Spleen (tissue), 13 donors: ENCODE data around the gene FSTL5. TPM values are rescaled to one million over a fixed set of nuclear protein-coding genes. Genes with fewer than 3 reads are reported as not detected.
"Not testable (repeated sequence)": the region's sequence is repeated elsewhere in the genome, so short reads cannot be mapped to it uniquely, and the experiment has no call there.

Experiments
- DNase-seq: peaks from one replicate; pipeline ENCODE4 v3.0.0-alpha.2; 2020
- H3K27ac ChIP-seq, 8 donors: fragments of 200-600 bp; sonication (generic) in 7 of 8; 1 replicate in 4 of 8; 2 replicates in 4 of 8; pipeline versions ENCODE4 v1.5.0 to v1.8.0; 2016 to 2021; ENCODE audit warnings: inconsistent platforms in 4 of 8, mild to moderate bottlenecking in 4 of 8, moderate library complexity in 1 of 8
- H3K27me3 ChIP-seq, 7 donors: fragments of 200-600 bp; sonication (generic) in 6 of 7; replicated peaks in 1 of 7; 1 replicate in 4 of 7; 2 replicates in 3 of 7; pipeline versions ENCODE4 v1.5.0 to v1.8.0; 2016 to 2021; ENCODE audit warnings: inconsistent platforms in 3 of 7, mild to moderate bottlenecking in 1 of 7
- H3K36me3 ChIP-seq, 6 donors: fragments of 200-600 bp; sonication (generic) in 5 of 6; 1 replicate in 4 of 6; 2 replicates in 2 of 6; pipeline versions ENCODE4 v1.5.0 to v1.8.0; 2016 to 2021; ENCODE audit warnings: inconsistent platforms in 2 of 6
- H3K4me1 ChIP-seq, 6 donors: fragments of 200-600 bp; sonication (generic) in 5 of 6; 1 replicate in 3 of 6; 2 replicates in 3 of 6; pipeline versions ENCODE4 v1.5.0 to v1.8.0; 2016 to 2021; ENCODE audit warnings: inconsistent platforms in 3 of 6
- H3K4me3 ChIP-seq, 8 donors: fragments of 200-600 bp; sonication (generic) in 7 of 8; 1 replicate in 4 of 8; 2 replicates in 4 of 8; pipeline versions ENCODE4 v1.5.0 to v1.8.0; 2016 to 2021; ENCODE audit warnings: inconsistent platforms in 4 of 8, mild to moderate bottlenecking in 4 of 8, moderate library complexity in 2 of 8
- H3K9me3 ChIP-seq, 8 donors: fragments of 200-600 bp; sonication (generic) in 7 of 8; 1 replicate in 4 of 8; 2 replicates in 4 of 8; pipeline versions ENCODE4 v1.5.0 to v1.8.0; 2016 to 2021; ENCODE audit warnings: inconsistent platforms in 4 of 8
- POLR2A ChIP-seq, 3 donors: fragments of 450-650 bp; IDR thresholded peaks; one replicate each; pipeline ENCODE4 v1.5.1; 2017; ENCODE audit warnings: antibody characterized with exemption in 3 of 3, mild to moderate bottlenecking in 1 of 3
- POLR2AphosphoS5 ChIP-seq, 3 donors: sonication (generic); formaldehyde crosslinking; IDR thresholded peaks; one replicate each; pipeline ENCODE4 v1.5.1; 2017; ENCODE audit warnings: antibody characterized with exemption in 3 of 3
- WGBS, 5 donors: extraction: QIAGEN DNeasy Blood & Tissue Kit in 3 of 5; methylation state at CpG; one replicate each; pipeline versions ENCODE4 v1.1.5 to v1.1.7; 2013 to 2018; 5-methylcytosine and 5-hydroxymethylcytosine counted together
- intact Hi-C: fragments of 100-400 bp; cut with DNase I; formaldehyde crosslinking; loops from one replicate; pipeline ENCODE4 v1.15.0; 2023; ENCODE audit warnings: low total_unique reads
- long read RNA-seq, 2 donors: transcript quantifications; one replicate each; lab custom pipeline, GENCODE V29; 2026
- polyA plus RNA-seq, 3 donors: library from polyadenylated mRNA; stranded (reverse); fragments of 200-250 nt; gene quantifications; one replicate each; pipeline ENCODE4 v1.2.1, GENCODE V29; 2013
- total RNA-seq, 7 donors: library from RNA; depleted of rRNA in 3 of 7; stranded (reverse); fragments of >200 nt in 3 of 7; fragmentation: NEBNext Ultra II Directional in 4 of 7; extraction: Animal tissue kit (Norgen Biotek cat#: 25700) in 4 of 7; gene quantifications; one replicate each; pipeline versions ENCODE4 v1.1.0 to v1.2.1, GENCODE V29; 2016 to 2021
- TF ChIP-seq, protein P1 (sequence below), 11 experiments: fragments of 200-600 bp in 7 of 11; fragments of 450-650 bp in 4 of 11; sonication (generic) in 4 of 11; IDR thresholded peaks in 8 of 11; conservative IDR thresholded peaks in 3 of 11; 1 replicate in 7 of 11; 2 replicates in 4 of 11; pipeline versions ENCODE4 v1.4.0 to v1.8.0; 2016 to 2021; ENCODE audit warnings: antibody characterized with exemption in 11 of 11, inconsistent platforms in 4 of 11, mild to moderate bottlenecking in 1 of 11
- donor health status: healthy with polysubstance abuse.
- donor health status: DM: no; HTN: no; CAD: no; lungs with moderate emphysema.
- donor health status: DM: no; HTN: no; CAD: no.
- donor health status: Bipolar disorder and iron deficiency.
- donor health status: healthy.
- donor health status: DM: no; HTN: no; CAD: no.
- donor health status: DM: yes; HTN: yes; CAD: no.

FSTL5 gene
- not detected for total RNA-seq
- under 1 TPM in 1 of 3 donors, not detected in 2; 0.02 TPM for polyA plus RNA-seq
- long read RNA-seq, donor 1 = 0 reads
- long read RNA-seq, donor 2 = 0 reads

DNA sequence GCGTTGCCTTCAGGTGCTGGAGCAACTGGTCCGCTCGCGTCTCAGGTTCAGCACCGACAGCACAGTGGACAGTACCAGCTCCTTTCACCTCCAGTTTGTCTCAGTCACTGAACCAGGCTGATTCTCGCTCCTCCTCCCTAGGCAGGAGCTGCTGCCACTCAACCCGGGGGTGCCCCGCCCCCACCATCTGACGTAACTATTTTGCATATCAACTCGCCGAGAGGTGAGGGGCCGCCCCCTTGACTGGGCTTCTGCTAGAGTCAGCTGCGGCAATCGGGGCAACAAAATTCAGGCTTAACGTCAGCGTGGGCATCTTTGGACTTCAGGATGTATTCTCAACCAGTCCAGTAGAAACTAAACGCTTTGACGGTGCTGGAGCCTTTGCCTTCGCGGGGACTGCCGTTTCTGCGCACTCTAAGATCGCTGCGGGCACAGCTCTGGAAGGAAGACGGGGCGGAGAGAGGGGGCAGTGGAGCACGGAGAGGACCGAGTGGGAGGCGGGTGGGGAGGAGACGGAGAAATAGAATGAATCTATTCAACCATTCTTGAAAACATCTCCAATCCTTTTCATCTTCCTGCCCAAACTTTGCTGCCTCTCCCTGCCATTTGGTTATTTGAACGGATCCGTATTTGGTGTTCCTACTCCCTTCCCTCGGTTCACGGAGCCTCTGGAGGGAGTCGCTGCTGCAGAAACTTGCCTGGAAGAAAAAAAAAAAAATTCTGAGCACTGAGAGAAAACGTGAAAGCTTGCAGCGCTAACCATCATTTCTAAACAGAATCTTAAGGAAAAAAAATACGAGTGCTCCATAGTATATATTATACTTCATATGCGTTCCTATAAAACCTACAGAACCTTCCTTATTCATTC is at the start of gene FSTL5:
TSS of gene FSTL5 (minus strand) at position 109 of the 868 bp plus-strand sequence. CDS start 52,604 bp downstream, outside the sequence.
- no peak within 1 kb of the TSS for H3K27ac ChIP-seq
- peak; percentile 66 for DNase-seq
- peaks cover 0 to 8% (median 0%) of the 10 kb centered on the region in 6 donors for H3K4me1 ChIP-seq
- WGBS, 5 donors = 4 to 6% (median 5%) methylated on average over 37 to 39 of the region's 39 CpGs
- no peaks in the 10 kb centered on the region for H3K9me3 ChIP-seq
- H3K4me3 ChIP-seq = peak within 1 kb of the TSS in 6 of 8 donors; percentile 7 to 55 (median 14)
- H3K27me3 ChIP-seq = peaks cover 0 to 22% (median 0%) of the 10 kb centered on the region in 7 donors
- intact Hi-C loops = no loop called here
- TF ChIP-seq, protein P1, sequence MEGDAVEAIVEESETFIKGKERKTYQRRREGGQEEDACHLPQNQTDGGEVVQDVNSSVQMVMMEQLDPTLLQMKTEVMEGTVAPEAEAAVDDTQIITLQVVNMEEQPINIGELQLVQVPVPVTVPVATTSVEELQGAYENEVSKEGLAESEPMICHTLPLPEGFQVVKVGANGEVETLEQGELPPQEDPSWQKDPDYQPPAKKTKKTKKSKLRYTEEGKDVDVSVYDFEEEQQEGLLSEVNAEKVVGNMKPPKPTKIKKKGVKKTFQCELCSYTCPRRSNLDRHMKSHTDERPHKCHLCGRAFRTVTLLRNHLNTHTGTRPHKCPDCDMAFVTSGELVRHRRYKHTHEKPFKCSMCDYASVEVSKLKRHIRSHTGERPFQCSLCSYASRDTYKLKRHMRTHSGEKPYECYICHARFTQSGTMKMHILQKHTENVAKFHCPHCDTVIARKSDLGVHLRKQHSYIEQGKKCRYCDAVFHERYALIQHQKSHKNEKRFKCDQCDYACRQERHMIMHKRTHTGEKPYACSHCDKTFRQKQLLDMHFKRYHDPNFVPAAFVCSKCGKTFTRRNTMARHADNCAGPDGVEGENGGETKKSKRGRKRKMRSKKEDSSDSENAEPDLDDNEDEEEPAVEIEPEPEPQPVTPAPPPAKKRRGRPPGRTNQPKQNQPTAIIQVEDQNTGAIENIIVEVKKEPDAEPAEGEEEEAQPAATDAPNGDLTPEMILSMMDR (IDR thresholded peaks at IDR 0.05 in 8 of 11, conservative IDR thresholded peaks at IDR 0.05 in 3 of 11) = no peak
- TF ChIP-seq POLR2AphosphoS5 (IDR thresholded peaks at IDR 0.05) (no peak), POLR2A (IDR thresholded peaks at IDR 0.05) (no peak)
- H3K36me3 ChIP-seq = no peaks in the 10 kb centered on the region

DNA sequence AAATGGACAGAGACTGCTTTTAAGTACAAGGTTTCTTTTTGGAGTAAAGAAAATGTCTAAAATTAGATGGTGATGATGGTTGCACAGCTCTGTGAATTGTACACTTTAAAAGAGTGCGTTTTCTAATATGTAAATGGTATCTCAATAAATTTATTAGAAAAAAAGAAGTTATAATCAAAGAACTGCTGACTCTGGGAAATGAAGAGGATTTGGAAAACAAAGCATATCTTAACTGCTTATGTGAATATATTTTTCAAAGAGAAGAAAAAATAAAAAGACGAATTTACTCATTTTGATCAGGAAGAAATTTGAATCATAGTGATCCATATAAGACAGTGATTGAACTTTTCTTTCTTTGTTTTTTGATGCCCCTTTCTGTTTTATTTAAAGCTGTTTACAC is 45.9 kb upstream of the FSTL5 start:
- DNase-seq = no peak
- Histone ChIP-seq H3K4me1 (no peaks in the 10 kb centered on the region), H3K27me3 (no peaks in the 10 kb centered on the region), H3K9me3 (peaks cover 0 to 7% (median 0%) of the 10 kb centered on the region in 8 donors), H3K36me3 (no peaks in the 10 kb centered on the region), H3K27ac (no peak overlapping the region), H3K4me3 (no peak overlapping the region)
- 81 to 91% (median 85%) methylated on average over 2 of the region's 2 CpGs for WGBS, 5 donors
- intact Hi-C loops = no loop called here
- TF ChIP-seq POLR2AphosphoS5 (IDR thresholded peaks at IDR 0.05) (no peak), POLR2A (IDR thresholded peaks at IDR 0.05) (no peak)
- TF ChIP-seq, protein P1 (IDR thresholded peaks at IDR 0.05 in 8 of 11, conservative IDR thresholded peaks at IDR 0.05 in 3 of 11) = no peak

DNA sequence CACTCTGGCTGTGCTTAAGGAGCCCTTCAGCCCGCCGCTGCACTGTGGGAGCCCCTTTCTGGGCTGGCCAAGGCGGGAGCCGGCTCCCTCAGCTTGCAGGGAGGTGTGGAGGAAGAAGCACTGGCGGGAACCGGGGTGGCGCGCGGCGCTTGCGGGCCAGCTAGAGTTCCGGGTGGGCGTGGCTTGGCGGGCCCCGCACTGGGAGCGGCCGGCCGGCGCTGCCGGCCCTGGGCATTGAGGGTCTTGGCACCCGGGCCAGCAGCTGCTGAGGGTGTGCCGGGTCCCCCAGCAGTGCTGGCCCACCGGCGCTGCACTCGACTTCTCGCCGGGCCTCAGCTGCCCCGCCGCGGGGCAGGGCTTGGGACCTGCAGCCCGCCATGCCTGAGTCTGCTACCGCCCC is 39.7 kb upstream of the FSTL5 start:
- H3K4me1 ChIP-seq, H3K27ac ChIP-seq, H3K4me3 ChIP-seq, H3K36me3 ChIP-seq, intact Hi-C loops, H3K27me3 ChIP-seq, DNase-seq: not testable (repeated sequence)
- WGBS, 5 donors = 90 to 96% (median 96%) methylated on average over 14 to 32 of the region's 32 CpGs
- H3K9me3 ChIP-seq = peaks cover 0 to 12% (median 0%) of the 10 kb centered on the region in 8 donors

DNA sequence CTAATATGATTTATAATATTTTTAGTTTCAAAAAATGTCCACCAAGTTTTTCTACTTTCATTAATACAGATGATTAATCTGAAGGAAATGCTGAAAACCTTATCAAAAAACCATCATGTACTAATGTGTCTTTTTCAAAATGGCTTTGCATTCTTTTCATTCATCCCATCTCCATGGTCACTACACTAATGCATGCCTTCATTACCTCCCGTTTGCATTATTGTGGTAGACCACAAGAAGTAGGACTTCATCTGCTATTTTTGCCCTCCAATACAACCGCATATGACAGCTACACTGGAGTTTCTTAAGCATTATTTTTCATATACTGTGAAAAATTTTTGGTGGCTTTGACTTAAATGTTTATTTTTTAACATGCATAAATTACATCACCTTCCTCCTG is 37.9 kb upstream of the FSTL5 start:
- Histone ChIP-seq H3K4me1 (no peaks in the 10 kb centered on the region), H3K9me3 (peaks cover 0 to 12% (median 2%) of the 10 kb centered on the region in 8 donors), H3K36me3 (no peaks in the 10 kb centered on the region), H3K27me3 (no peaks in the 10 kb centered on the region), H3K27ac (no peak overlapping the region), H3K4me3 (no peak overlapping the region)
- TF ChIP-seq POLR2AphosphoS5 (IDR thresholded peaks at IDR 0.05) (no peak), POLR2A (IDR thresholded peaks at IDR 0.05) (no peak)
- TF ChIP-seq, protein P1 (IDR thresholded peaks at IDR 0.05 in 8 of 11, conservative IDR thresholded peaks at IDR 0.05 in 3 of 11) = no peak
- no peak for DNase-seq
- intact Hi-C loops = no loop called here
- WGBS, 5 donors = 67 to 87% (median 81%) methylated on average over 2 of the region's 2 CpGs
